ENCODE results near the gene KLHL34.

GRCh38 chrX:21698272-21698671 is 40.1 kb upstream of the KLHL34 start:
- TF ChIP-seq GATA2 (IDR thresholded peaks at IDR 0.05; ENCODE audit: low read depth, low read length) (no peak), GATA3 (IDR thresholded peaks at IDR 0.05; ENCODE audit: low read depth, low read length) (no peak)

Data from SH-SY5Y (cell line).